ENCODE measurements around the gene BLNK. TPM values are rescaled to one million over a fixed set of nuclear protein-coding genes. Genes with fewer than 3 reads are reported as not detected.

Gene BLNK
- total and polyA plus RNA-seq, 2 experiments from 2014 or later: 0.11 TPM; not detected in 1

GRCh38 chr10:96170230-96170629 is 101.1 kb downstream of the BLNK start:
- Histone ChIP-seq H3K4me2 (no peak overlapping the region), H3K27ac (ENCODE audit: low read depth) (no peak overlapping the region), H3K27me3 (ENCODE audit: insufficient read depth) (no peaks in the 10 kb centered on the region), H3K79me2 (replicated peaks; ENCODE audit: insufficient read depth) (no peaks in the 10 kb centered on the region), H4K20me1 (replicated peaks; ENCODE audit: insufficient read depth) (no peaks in the 10 kb centered on the region), H3K9me2 (ENCODE audit: insufficient read depth) (peaks cover 3% of the 10 kb centered on the region; the same call in 1 of the 2 replicates), H3F3A (replicated peaks; ENCODE audit: low read depth) (no peaks in the 10 kb centered on the region), H3K4me1 (ENCODE audit: insufficient read depth) (no peaks in the 10 kb centered on the region), H3K4me3 (no peak overlapping the region), H2AFZ (no peak overlapping the region), H3K36me3 (ENCODE audit: insufficient read depth) (no peaks in the 10 kb centered on the region)
- peak; percentile 30 for DNase-seq (ENCODE audit: low spot score)
- peak; percentile 8 to 35; a peak in 2 of 4 replicates for TF ChIP-seq CTCF (conservative IDR thresholded peaks at IDR 0.05; ENCODE audit: low read depth in 2 of 2)
- TF ChIP-seq POLR2AphosphoS5 (IDR thresholded peaks at IDR 0.05; ENCODE audit: low read depth): no peak
- no peak for TF ChIP-seq ZNF331 (CRISPR knock-in tag; IDR thresholded peaks at IDR 0.05; ENCODE audit: low read depth)
- no peak for TF ChIP-seq ZNF462 (CRISPR knock-in tag; IDR thresholded peaks at IDR 0.05)
- TF ChIP-seq REST (IDR thresholded peaks at IDR 0.05; ENCODE audit: unreplicated experiment): no peak
- no peak for TF ChIP-seq CREB1 (CRISPR knock-in tag; IDR thresholded peaks at IDR 0.05; ENCODE audit: low read depth)
- TF ChIP-seq ETS1 (IDR thresholded peaks at IDR 0.05): no peak
- no peak for TF ChIP-seq EZH2 (IDR thresholded peaks at IDR 0.05; ENCODE audit: low read depth, unreplicated experiment)
- Mint-ChIP-seq H3K4me1 (no peaks in the 10 kb centered on the region), H3K4me3 (no peak overlapping the region), H3K27ac (no peak overlapping the region), H3K27me3 (ENCODE audit: insufficient read depth, low read depth, poor library complexity) (no peaks in the 10 kb centered on the region), H3K36me3 (ENCODE audit: low read depth) (peaks cover 16% of the 10 kb centered on the region), H3K9me3 (peaks cover 21% of the 10 kb centered on the region; the same call in 2 of the 3 replicates)
- peak; percentile 73 for ATAC-seq
